ENCODE measurements around the gene CEACAM7.

GRCh38 chr19:41649827-41650226, 38.2 kb downstream of the CEACAM7 start:
- TF ChIP-seq EP300 (IDR thresholded peaks at IDR 0.05; ENCODE audit: borderline replicate concordance) (no peak), CEBPB (IDR thresholded peaks at IDR 0.05) (no peak), FOXM1 (IDR thresholded peaks at IDR 0.05; ENCODE audit: borderline replicate concordance, low read depth) (no peak), REST (IDR thresholded peaks at IDR 0.05; ENCODE audit: low read depth) (no peak), NFIC (IDR thresholded peaks at IDR 0.05) (no peak), RAD21 (IDR thresholded peaks at IDR 0.05; ENCODE audit: low read depth) (no peak), CREB1 (IDR thresholded peaks at IDR 0.05; ENCODE audit: low read depth) (no peak), EGR1 (IDR thresholded peaks at IDR 0.05) (no peak)
